ENCODE results near the gene RASSF5. TPM values are rescaled to one million over a fixed set of nuclear protein-coding genes. Genes with fewer than 3 reads are reported as not detected.
"Not testable (repeated sequence)": the region's sequence is repeated elsewhere in the genome, so short reads cannot be mapped to it uniquely, and the experiment has no call there.

Gene RASSF5
- total RNA-seq, 1 experiment from 2014 or later, result 2.1 TPM

GRCh38 chr1:206612129-206612876 lies 105.0 kb downstream of the RASSF5 start, which contains the start of gene EIF2D (continued):
- TF ChIP-seq ZNF281 (CRISPR knock-in tag; IDR thresholded peaks at IDR 0.05) (peak; percentile 93), NFE2L1 (CRISPR knock-in tag; IDR thresholded peaks at IDR 0.05) (peak; percentile 74; the same call in 1 of the 2 replicates), NR1H2 (CRISPR knock-in tag; IDR thresholded peaks at IDR 0.05) (no peak), MYBL2 (CRISPR knock-in tag; IDR thresholded peaks at IDR 0.05) (peak; percentile 89), ARID4B (CRISPR knock-in tag; IDR thresholded peaks at IDR 0.05; ENCODE audit: borderline replicate concordance) (peak; percentile 66), CBFB (CRISPR knock-in tag; IDR thresholded peaks at IDR 0.05; ENCODE audit: low read depth) (no peak), TEAD4 (CRISPR knock-in tag; IDR thresholded peaks at IDR 0.05) (peak; percentile 74), MXD4 (CRISPR knock-in tag; IDR thresholded peaks at IDR 0.05; ENCODE audit: borderline replicate concordance) (no peak), NR3C1 (CRISPR knock-in tag; conservative IDR thresholded peaks at IDR 0.05; ENCODE audit: low read depth) (no peak), NFATC4 (CRISPR knock-in tag; IDR thresholded peaks at IDR 0.05) (no peak), ATF2 (CRISPR knock-in tag; IDR thresholded peaks at IDR 0.05; ENCODE audit: borderline replicate concordance, low read depth) (no peak), NR2C2 (CRISPR knock-in tag; IDR thresholded peaks at IDR 0.05) (0 out of 2 replicates have a peak, but pooled peaks have one; percentile 36)

- H3K27me3 Mint-ChIP-seq (ENCODE audit: low read depth); H3K4me1 Mint-ChIP-seq; H3K9me3 Mint-ChIP-seq; H3K27ac Mint-ChIP-seq; H3K36me3 Mint-ChIP-seq; DNase-seq (ENCODE audit: low spot score); POLR2A ChIA-PET; ATAC-seq; H3K4me3 Mint-ChIP-seq: not testable (repeated sequence)
- CTCF ChIA-PET, result interaction anchor here (1.4 to 13.9 kb wide), 3 partner anchors 15 to 38 kb away, joined by 5 to 659 read pairs (median 33); partner anchors contain the start of gene EIF2D
Observed at GRCh38 chr1:206626396-206626795, 119.1 kb downstream of the RASSF5 start.

- ATAC-seq (no peak), DNase-seq (ENCODE audit: low spot score) (no peak)
- H3K36me3 Mint-ChIP-seq, result no peaks in the 10 kb centered on the region
- H3K27ac Mint-ChIP-seq, result no peak overlapping the region
- no peak overlapping the region for H3K4me3 Mint-ChIP-seq
- peaks cover 10% of the 10 kb centered on the region for H3K9me3 Mint-ChIP-seq
- H3K27me3 Mint-ChIP-seq (ENCODE audit: low read depth), result peaks cover 3% of the 10 kb centered on the region; the same call in 1 of the 2 replicates
- peaks cover 10% of the 10 kb centered on the region for H3K4me1 Mint-ChIP-seq
- ChIA-PET CTCF (interaction anchor here (0.6 to 13.9 kb wide), 4 partner anchors 11 to 84 kb away, joined by 4 to 659 read pairs (median 21); partner anchors contain the start of gene EIF2D), POLR2A (no interaction called here)
- TF ChIP-seq FOXJ3 (CRISPR knock-in tag; IDR thresholded peaks at IDR 0.05; ENCODE audit: borderline replicate concordance), result no peak
- no peak for TF ChIP-seq IRF2 (CRISPR knock-in tag; IDR thresholded peaks at IDR 0.05; ENCODE audit: borderline replicate concordance, low read depth)
- no peak for TF ChIP-seq ELF4 (CRISPR knock-in tag; IDR thresholded peaks at IDR 0.05; ENCODE audit: low read depth)
- no peak for TF ChIP-seq OVOL2 (CRISPR knock-in tag; IDR thresholded peaks at IDR 0.05; ENCODE audit: borderline replicate concordance)
- TF ChIP-seq TEAD4 (CRISPR knock-in tag; IDR thresholded peaks at IDR 0.05), result no peak
- no peak for TF ChIP-seq ZNF219 (CRISPR knock-in tag; IDR thresholded peaks at IDR 0.05; ENCODE audit: borderline replicate concordance)
- no peak for TF ChIP-seq MLX (CRISPR knock-in tag; IDR thresholded peaks at IDR 0.05)
- no peak for TF ChIP-seq ERG (CRISPR knock-in tag; IDR thresholded peaks at IDR 0.05)
- TF ChIP-seq CBFB (CRISPR knock-in tag; IDR thresholded peaks at IDR 0.05; ENCODE audit: low read depth), result no peak
- TF ChIP-seq ZNF512 (CRISPR knock-in tag; IDR thresholded peaks at IDR 0.05; ENCODE audit: borderline replicate concordance), result no peak
Observed at GRCh38 chr1:206628916-206629315, 121.6 kb downstream of the RASSF5 start.

Measured in WTC11 (cell line).